Loucy (cell line): ENCODE data around the gene MOGAT1.

ENCODE experiments used
- H2AFZ ChIP-seq: fragments of 200-600 bp; sonication (generic); 2 replicates; pipeline ENCODE4 v1.6.0; 2016; ENCODE audit warnings: antibody characterized with exemption, mild to moderate bottlenecking, low read length, moderate library complexity
- H3F3A ChIP-seq: fragments of 200-600 bp; 2 replicates; pipeline ENCODE4 v1.6.0; 2016; ENCODE audit warnings: antibody characterized with exemption, low read depth, mild to moderate bottlenecking
- H3K27me3 ChIP-seq: fragments of 200-600 bp; sonication (generic); 2 replicates; pipeline ENCODE4 v1.6.1; 2014; ENCODE audit warnings: low read length, mild to moderate bottlenecking; ENCODE audit not compliant: insufficient read depth, poor library complexity, severe bottlenecking
- H3K36me3 ChIP-seq: fragments of 200-600 bp; sonication (generic); 2 replicates; pipeline ENCODE4 v1.6.1; 2016; ENCODE audit warnings: low read length; ENCODE audit not compliant: insufficient read depth
- H3K4me1 ChIP-seq: fragments of 200-600 bp; sonication (generic); 2 replicates; pipeline ENCODE4 v1.5.1; 2014; ENCODE audit warnings: low read length, mild to moderate bottlenecking; ENCODE audit not compliant: insufficient read depth, poor library complexity, severe bottlenecking
- H3K4me2 ChIP-seq: fragments of 200-600 bp; sonication (generic); 2 replicates; pipeline ENCODE4 v1.6.0; 2014; ENCODE audit warnings: antibody characterized with exemption, low read length, low read depth, mild to moderate bottlenecking; ENCODE audit not compliant: poor library complexity, severe bottlenecking
- H3K4me3 ChIP-seq: fragments of 200-600 bp; sonication (generic); 2 replicates; pipeline ENCODE4 v1.5.1; 2014; ENCODE audit warnings: low read length, mild to moderate bottlenecking, mixed read lengths; ENCODE audit not compliant: poor library complexity, severe bottlenecking
- H3K79me2 ChIP-seq: fragments of 200-600 bp; sonication (generic); 2 replicates; pipeline ENCODE4 v1.6.1; 2014; ENCODE audit warnings: low read length; ENCODE audit not compliant: insufficient read depth
- H3K9ac ChIP-seq: fragments of 200-600 bp; sonication (generic); 2 replicates; pipeline ENCODE4 v1.6.0; 2014; ENCODE audit warnings: mild to moderate bottlenecking, low read depth, low read length, moderate library complexity; ENCODE audit not compliant: poor library complexity, severe bottlenecking
- H3K9me2 ChIP-seq: fragments of 200-600 bp; sonication (generic); replicated peaks from 2 replicates; pipeline ENCODE4 v1.6.1; 2016; ENCODE audit warnings: low read depth, low read length, mixed read lengths
- H3K9me3 ChIP-seq: fragments of 200-600 bp; sonication (generic); 2 replicates; pipeline ENCODE4 v1.6.1; 2014; ENCODE audit warnings: mild to moderate bottlenecking, antibody characterized with exemption, low read length, low read depth; ENCODE audit not compliant: insufficient read depth
- H4K20me1 ChIP-seq: fragments of 200-600 bp; sonication (generic); 2 replicates; pipeline ENCODE4 v1.6.0; 2014; ENCODE audit warnings: antibody characterized with exemption, low read length, mild to moderate bottlenecking; ENCODE audit not compliant: insufficient read depth, poor library complexity, severe bottlenecking
- EZH2phosphoT487 ChIP-seq: fragments of 200-600 bp; IDR thresholded peaks from 2 replicates; pipeline ENCODE4 v1.6.1; 2018; ENCODE audit warnings: antibody characterized with exemption, mild to moderate bottlenecking, moderate library complexity, borderline replicate concordance
- TF ChIP-seq, protein P1 (sequence below): fragments of 200-600 bp; sonication (generic); conservative IDR thresholded peaks from 2 replicates; pipeline ENCODE4 v1.5.1; 2014; ENCODE audit warnings: mild to moderate bottlenecking, antibody characterized with exemption, low read length

MOGAT1 gene

GRCh38 chr2:222655787-222656525 is 15.5 kb upstream of the MOGAT1 start, which contains the start of gene FARSB:
FARSB (minus strand) TSS chr2:222656092; CDS start chr2:222656073, 19 bp downstream.
- Histone ChIP-seq H3K27me3 (no peaks in the 10 kb centered on the region), H3K9me3 (no peaks in the 10 kb centered on the region), H3K9me2 (no peaks in the 10 kb centered on the region), H3K4me2 (peak within 1 kb of the TSS; percentile 98), H3F3A (0 out of 2 replicates have a peak, but pooled peaks cover 4% of the 10 kb centered on the region), H3K9ac (peak within 1 kb of the TSS; percentile 91), H3K36me3 (no peaks in the 10 kb centered on the region), H3K79me2 (peaks cover 52% of the 10 kb centered on the region), H4K20me1 (peaks cover 8% of the 10 kb centered on the region), H3K4me1 (peaks cover 46% of the 10 kb centered on the region), H2AFZ (peak within 1 kb of the TSS; percentile 96), H3K4me3 (peak within 1 kb of the TSS; percentile 93)
- no peak for TF ChIP-seq EZH2phosphoT487
- TF ChIP-seq, protein P1, sequence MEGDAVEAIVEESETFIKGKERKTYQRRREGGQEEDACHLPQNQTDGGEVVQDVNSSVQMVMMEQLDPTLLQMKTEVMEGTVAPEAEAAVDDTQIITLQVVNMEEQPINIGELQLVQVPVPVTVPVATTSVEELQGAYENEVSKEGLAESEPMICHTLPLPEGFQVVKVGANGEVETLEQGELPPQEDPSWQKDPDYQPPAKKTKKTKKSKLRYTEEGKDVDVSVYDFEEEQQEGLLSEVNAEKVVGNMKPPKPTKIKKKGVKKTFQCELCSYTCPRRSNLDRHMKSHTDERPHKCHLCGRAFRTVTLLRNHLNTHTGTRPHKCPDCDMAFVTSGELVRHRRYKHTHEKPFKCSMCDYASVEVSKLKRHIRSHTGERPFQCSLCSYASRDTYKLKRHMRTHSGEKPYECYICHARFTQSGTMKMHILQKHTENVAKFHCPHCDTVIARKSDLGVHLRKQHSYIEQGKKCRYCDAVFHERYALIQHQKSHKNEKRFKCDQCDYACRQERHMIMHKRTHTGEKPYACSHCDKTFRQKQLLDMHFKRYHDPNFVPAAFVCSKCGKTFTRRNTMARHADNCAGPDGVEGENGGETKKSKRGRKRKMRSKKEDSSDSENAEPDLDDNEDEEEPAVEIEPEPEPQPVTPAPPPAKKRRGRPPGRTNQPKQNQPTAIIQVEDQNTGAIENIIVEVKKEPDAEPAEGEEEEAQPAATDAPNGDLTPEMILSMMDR, result no peak

DNA sequence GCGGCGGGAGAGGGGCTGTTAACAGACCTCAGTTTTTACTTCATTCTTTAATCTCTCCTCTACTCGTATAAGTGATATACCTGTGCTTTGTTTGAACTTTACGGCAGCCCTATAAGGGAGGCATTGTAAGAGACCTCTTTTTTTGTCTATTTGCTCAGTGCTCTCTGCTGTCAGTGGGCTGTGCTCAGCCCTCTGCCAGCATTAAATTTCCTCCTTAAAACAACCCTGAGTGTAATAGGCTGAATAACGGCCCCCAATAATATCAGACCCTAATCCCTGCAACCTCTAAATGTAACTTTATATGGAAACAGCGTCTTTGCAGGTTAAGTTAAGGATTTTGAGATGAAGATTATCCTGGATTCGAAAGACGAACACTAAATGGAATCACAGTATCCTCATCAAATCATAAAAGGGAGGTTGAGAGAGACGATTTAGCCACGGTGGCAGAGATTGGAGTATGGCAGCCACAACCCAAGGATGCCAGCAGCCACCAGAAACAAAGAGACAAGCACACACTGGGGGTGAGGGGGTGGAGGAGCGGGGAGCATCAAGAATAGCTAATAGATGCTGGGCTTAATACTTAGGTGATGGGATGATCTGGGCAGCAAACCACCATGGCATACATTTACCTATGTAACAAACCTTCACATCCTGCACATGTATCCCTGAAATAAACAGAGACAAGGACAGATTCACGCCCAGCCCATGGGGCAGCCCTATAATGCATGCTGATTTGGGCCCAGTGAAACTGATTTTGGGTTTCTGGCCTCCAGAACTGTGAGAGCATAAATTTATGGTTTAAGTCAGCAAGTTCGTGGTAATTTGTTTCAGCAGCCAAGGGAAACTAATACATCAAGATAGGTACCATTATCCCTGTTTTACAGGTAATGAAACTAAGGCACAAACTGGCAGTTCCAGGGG is 14.7 kb upstream of the MOGAT1 start:
- no peaks in the 10 kb centered on the region for H3K9me2 ChIP-seq
- peak overlapping the region; percentile 93 for H3K4me3 ChIP-seq
- no peaks in the 10 kb centered on the region for H3K9me3 ChIP-seq
- peak overlapping the region; percentile 96 for H2AFZ ChIP-seq
- TF ChIP-seq, protein P1, result no peak
- H3K27me3 ChIP-seq, result no peaks in the 10 kb centered on the region
- peaks cover 8% of the 10 kb centered on the region for H4K20me1 ChIP-seq
- peak overlapping the region; percentile 91 for H3K9ac ChIP-seq
- peaks cover 38% of the 10 kb centered on the region for H3K4me1 ChIP-seq
- 0 out of 2 replicates have a peak, but pooled peaks cover 4% of the 10 kb centered on the region for H3F3A ChIP-seq
- peak overlapping the region; percentile 98 for H3K4me2 ChIP-seq
- H3K79me2 ChIP-seq, result peaks cover 45% of the 10 kb centered on the region
- no peaks in the 10 kb centered on the region for H3K36me3 ChIP-seq

- Histone ChIP-seq H3F3A (no peaks in the 10 kb centered on the region), H4K20me1 (no peaks in the 10 kb centered on the region), H2AFZ (no peak overlapping the region), H3K79me2 (no peaks in the 10 kb centered on the region), H3K9me3 (no peaks in the 10 kb centered on the region), H3K9ac (no peak overlapping the region), H3K4me2 (no peak overlapping the region), H3K4me3 (no peak overlapping the region), H3K4me1 (no peaks in the 10 kb centered on the region), H3K27me3 (no peaks in the 10 kb centered on the region), H3K36me3 (no peaks in the 10 kb centered on the region), H3K9me2 (no peaks in the 10 kb centered on the region)
- no peak for TF ChIP-seq EZH2phosphoT487
- TF ChIP-seq, protein P1, result no peak
Observed at GRCh38 chr2:222663479-222663878, 8.0 kb upstream of the MOGAT1 start.
